Testis (tissue), 2 donors: ENCODE data around the gene ISOC2.
A peak's percentile ranks its signal among the peaks of the same experiment; 100 is the strongest.

Experiments used
- POLR2A ChIP-seq: fragments of 450-650 bp; IDR thresholded peaks from one replicate; pipeline ENCODE4 v1.6.1; 2017; ENCODE audit warnings: antibody characterized with exemption, mild to moderate bottlenecking, moderate library complexity
- TF ChIP-seq, protein P1 (sequence below), 3 experiments: fragments of 450-650 bp in 2 of 3; fragments of 200-600 bp in 1 of 3; sonication (generic) in 1 of 3; IDR thresholded peaks; one replicate each; pipeline ENCODE4 v1.5.1; 2016 to 2019; ENCODE audit warnings: antibody characterized with exemption in 3 of 3, mild to moderate bottlenecking in 2 of 3, moderate library complexity in 1 of 3

DNA sequence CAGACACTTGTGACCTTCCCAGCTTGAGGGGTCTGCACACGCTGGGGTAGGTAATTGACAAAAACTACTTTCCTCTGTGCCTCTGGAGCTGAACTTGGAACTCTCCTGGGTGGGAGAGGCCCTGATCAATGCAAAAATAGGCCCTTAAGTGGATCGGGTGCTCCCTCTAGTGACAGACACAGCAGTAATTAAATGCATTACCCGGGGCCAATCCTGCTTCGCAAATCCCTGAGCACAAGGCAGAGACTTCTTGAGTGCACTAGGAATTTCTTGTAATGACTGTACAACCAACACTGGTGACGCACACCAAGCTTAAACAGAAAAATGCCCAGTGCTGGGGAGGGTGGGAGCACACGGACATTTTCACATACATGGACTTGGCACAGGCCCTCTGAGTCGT lies 43.3 kb downstream of the ISOC2 start:
- TF ChIP-seq, protein P1, sequence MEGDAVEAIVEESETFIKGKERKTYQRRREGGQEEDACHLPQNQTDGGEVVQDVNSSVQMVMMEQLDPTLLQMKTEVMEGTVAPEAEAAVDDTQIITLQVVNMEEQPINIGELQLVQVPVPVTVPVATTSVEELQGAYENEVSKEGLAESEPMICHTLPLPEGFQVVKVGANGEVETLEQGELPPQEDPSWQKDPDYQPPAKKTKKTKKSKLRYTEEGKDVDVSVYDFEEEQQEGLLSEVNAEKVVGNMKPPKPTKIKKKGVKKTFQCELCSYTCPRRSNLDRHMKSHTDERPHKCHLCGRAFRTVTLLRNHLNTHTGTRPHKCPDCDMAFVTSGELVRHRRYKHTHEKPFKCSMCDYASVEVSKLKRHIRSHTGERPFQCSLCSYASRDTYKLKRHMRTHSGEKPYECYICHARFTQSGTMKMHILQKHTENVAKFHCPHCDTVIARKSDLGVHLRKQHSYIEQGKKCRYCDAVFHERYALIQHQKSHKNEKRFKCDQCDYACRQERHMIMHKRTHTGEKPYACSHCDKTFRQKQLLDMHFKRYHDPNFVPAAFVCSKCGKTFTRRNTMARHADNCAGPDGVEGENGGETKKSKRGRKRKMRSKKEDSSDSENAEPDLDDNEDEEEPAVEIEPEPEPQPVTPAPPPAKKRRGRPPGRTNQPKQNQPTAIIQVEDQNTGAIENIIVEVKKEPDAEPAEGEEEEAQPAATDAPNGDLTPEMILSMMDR (IDR thresholded peaks at IDR 0.05) = peak in 2 of 3 experiments; percentile 41 to 53
- TF ChIP-seq POLR2A = no peak
